K562 (cell line): Measurements from ENCODE around the gene PRDM11. TPM values are rescaled to one million over a fixed set of nuclear protein-coding genes. Genes with fewer than 3 reads are reported as not detected.

ENCODE experiments used
- ATAC-seq: fragments of 200-7000 bp; cut with Tn5 transposase; 3 replicates; pipeline ENCODE4 v1.9.1; 2020; ENCODE audit warnings: moderate library complexity
- BruUV-seq: library from RNA; stranded (reverse); fragments of 400-500 nt; replicated peaks from 2 replicates; lab custom pipeline; 2021; lab: Mats Ljungman, UMichigan
- CTCF ChIA-PET: fragments of 300-600 bp; formaldehyde crosslinking; extraction: SDS; loops from one replicate; lab custom pipeline; 2021; ENCODE audit warnings: low intra/inter-chr PET ratio; lab: Yijun Ruan, JAX
- POLR2A ChIA-PET: fragments of 300-600, 350-650 bp; sonication (Branson Sonifier 250); formaldehyde crosslinking; extraction: SDS; loops from one replicate; lab custom pipeline; 2021; ENCODE audit warnings: antibody characterized with exemption, inconsistent platforms; lab: Yijun Ruan, JAX
- DNase-seq, 4 experiments: peaks; one replicate each; pipeline versions ENCODE4 v3.0.0 to v3.0.0-alpha.2; 2011 to 2018; ENCODE audit warnings: low spot score in 3 of 4, mixed read lengths in 3 of 4; ENCODE audit errors: extremely low read depth in 1 of 4
- FAIRE-seq: peaks from 2 replicates; lab custom pipeline; 2011; peaks lifted over from hg19 to GRCh38; lab: Jason Lieb, UNC
- H2AFZ ChIP-seq: 2 replicates; pipeline ENCODE4 v1.6.0; 2011; ENCODE audit warnings: low read depth, low read length, control low read depth, inconsistent platforms
- H3K27ac ChIP-seq: fragments of 200-600 bp; 3 replicates; pipeline ENCODE4 v1.8.0; 2011; ENCODE audit warnings: low read depth, mild to moderate bottlenecking, control low read depth, inconsistent platforms, low read length, moderate library complexity, mixed read lengths; ENCODE audit errors: extremely low read depth
- H3K27me3 ChIP-seq, 2 experiments: fragments of 300-600 bp in 1 of 2; 2 replicates in 1 of 2; 3 replicates in 1 of 2; pipeline versions ENCODE4 v1.6.0 to v1.8.0; 2011; ENCODE audit warnings: inconsistent platforms in 2 of 2, low read length in 2 of 2, mild to moderate bottlenecking in 1 of 2, mixed read lengths in 1 of 2, moderate library complexity in 1 of 2; ENCODE audit not compliant: control insufficient read depth in 2 of 2, insufficient read depth in 2 of 2
- H3K36me3 ChIP-seq: fragments of 300-600 bp; 3 replicates; pipeline ENCODE4 v1.8.0; 2011; ENCODE audit warnings: mild to moderate bottlenecking, low read length, inconsistent platforms; ENCODE audit not compliant: control insufficient read depth, insufficient read depth
- H3K4me1 ChIP-seq, 2 experiments: fragments of 200-600 bp in 1 of 2; replicated peaks in 1 of 2; 2 replicates in 1 of 2; 3 replicates in 1 of 2; pipeline versions ENCODE4 v1.5.1 to v1.8.0; 2011; ENCODE audit warnings: inconsistent platforms in 2 of 2, low read length in 2 of 2, mild to moderate bottlenecking in 1 of 2, mixed read lengths in 1 of 2, moderate library complexity in 1 of 2; ENCODE audit not compliant: control insufficient read depth in 2 of 2, insufficient read depth in 2 of 2
- H3K4me2 ChIP-seq: 2 replicates; pipeline ENCODE4 v1.6.1; 2011; ENCODE audit warnings: low read length, control low read depth, inconsistent platforms, mixed read lengths; ENCODE audit not compliant: insufficient read depth
- H3K4me3 ChIP-seq: fragments of 200-600 bp; sonication (generic), shearing (Covaris generic); 2 replicates; pipeline ENCODE4 v1.5.1; 2016; ENCODE audit warnings: control low read depth, inconsistent platforms
- H3K79me2 ChIP-seq: fragments of 200-600 bp; 3 replicates; pipeline ENCODE4 v1.8.0; 2011; ENCODE audit warnings: low read length, inconsistent platforms; ENCODE audit not compliant: control insufficient read depth, insufficient read depth
- H3K9ac ChIP-seq, 2 experiments: 2 replicates each; pipeline versions ENCODE4 v1.6.0 to v1.6.1; 2011; ENCODE audit warnings: low read depth in 2 of 2, low read length in 2 of 2, control low read depth in 1 of 2, inconsistent platforms in 1 of 2, mild to moderate bottlenecking in 1 of 2, mixed read lengths in 1 of 2; ENCODE audit not compliant: insufficient read depth in 1 of 2
- H3K9me1 ChIP-seq: one replicate; pipeline ENCODE4 v1.6.0; 2011; ENCODE audit warnings: inconsistent platforms, mild to moderate bottlenecking, low read length, moderate library complexity; ENCODE audit not compliant: control insufficient read depth, insufficient read depth
- H3K9me3 ChIP-seq: replicated peaks from 2 replicates; pipeline ENCODE4 v1.5.1; 2011; ENCODE audit warnings: low read depth, low read length, inconsistent platforms; ENCODE audit not compliant: control insufficient read depth, insufficient read depth
- H4K20me1 ChIP-seq: replicated peaks from 2 replicates; pipeline ENCODE4 v1.6.1; 2011; ENCODE audit warnings: low read length, inconsistent platforms, mixed read lengths; ENCODE audit not compliant: control insufficient read depth, insufficient read depth
- ADNP ChIP-seq: fragments of 200-800 bp; sonication (Bioruptor generic); IDR thresholded peaks from 2 replicates; pipeline ENCODE4 v1.6.1; 2016; ENCODE audit warnings: missing genetic modification characterization, missing compliant biosample characterization
- BCOR ChIP-seq: fragments of 450-650 bp; IDR thresholded peaks from 2 replicates; pipeline ENCODE4 v1.6.1; 2016
- HLTF ChIP-seq: fragments of 450-650 bp; IDR thresholded peaks from 2 replicates; pipeline ENCODE4 v1.6.1; 2016
- KDM1A ChIP-seq, 2 experiments: fragments of 450-650 bp; IDR thresholded peaks; 2 replicates each; pipeline ENCODE4 v1.6.1; 2016; ENCODE audit warnings: mild to moderate bottlenecking in 2 of 2
- RBM25 ChIP-seq: fragments of 200-400 bp; formaldehyde crosslinking; IDR thresholded peaks from 2 replicates; pipeline ENCODE4 v1.6.1; 2018; ENCODE audit warnings: low read length, low read depth, moderate library complexity; ENCODE audit not compliant: severe bottlenecking
- ZFP36 ChIP-seq: fragments of 150-350 bp; IDR thresholded peaks from 2 replicates; pipeline ENCODE4 v1.6.1; 2018; ENCODE audit warnings: low read length, low read depth; ENCODE audit not compliant: partially characterized antibody
- WGBS: fragments of 100-300 bp; shearing (Covaris generic); methylation state at CpG from one replicate; pipeline ENCODE4 v1.1.6; 2016; ENCODE audit warnings: low coverage, mixed read lengths; ENCODE audit not compliant: insufficient coverage; ENCODE audit errors: missing lambda C conversion rate; 5-methylcytosine and 5-hydroxymethylcytosine counted together
- in situ Hi-C: fragments of 300-500 bp; cut with MboI; formaldehyde crosslinking; loops from 4 replicates; pipeline ENCODE4 v1.15.0; 2018; ENCODE audit warnings: inconsistent platforms, mixed read lengths
- intact Hi-C: fragments of 100-400 bp; cut with micrococcal nuclease; formaldehyde crosslinking; loops from 2 replicates; pipeline ENCODE4 v1.14.2; 2022
- polyA plus RNA-seq, 8 experiments: library from polyadenylated mRNA; depleted of rRNA in 4 of 8; stranded (reverse) in 5 of 8; unstranded in 3 of 8; fragments of >200 nt; fragmentation: Nextera tagmentation in 2 of 8; fragmentation: Illumina TruSeq in 1 of 8; extraction: Ambion mirVana in 2 of 8; extraction: Trizol in 1 of 8; gene quantifications; 2 replicates each; pipeline versions ENCODE4 v1.2.1 to v1.2.3, GENCODE V29; 2011 to 2014; ENCODE audit warnings: inconsistent platforms in 1 of 8, missing spikeins in 1 of 8
- total RNA-seq, 7 experiments: library from RNA; depleted of rRNA in 6 of 7; stranded (reverse); fragments of >200 nt in 6 of 7; fragmentation: Illumina TruSeq in 2 of 7; extraction: Trizol in 2 of 7; gene quantifications; 2 replicates each; pipeline versions ENCODE4 v1.2.1 to v1.2.3, GENCODE V29; 2011 to 2021; ENCODE audit warnings: low replicate concordance in 1 of 7
- TF ChIP-seq, protein P1 (sequence below): sonication (generic); formaldehyde crosslinking; IDR thresholded peaks from 2 replicates; pipeline ENCODE4 v1.8.0; 2022; ENCODE audit warnings: missing genetic modification reagents, mild to moderate bottlenecking, moderate library complexity, borderline replicate concordance

Gene PRDM11
- total and polyA plus RNA-seq, 9 of the 15 experiments (the other 6 are each of a cell fraction or from before 2014, with no cell fraction given), result 0.01 to 1.1 (median 0.29) TPM

- in situ Hi-C loops, result no loop called here
Measured at GRCh38 chr11:45165806-45166603, 19.6 kb downstream of the PRDM11 start.

More at GRCh38 chr11:45165806-45166603, 19.6 kb downstream of the PRDM11 start:
- no peak overlapping the region for H3K27ac ChIP-seq
- no peaks in the 10 kb centered on the region for H3K36me3 ChIP-seq
- WGBS, result 0% methylated on average over 5 of the region's 5 CpGs
- peaks cover 9% of the 10 kb centered on the region; the same call in 1 of the 2 replicates for H4K20me1 ChIP-seq
- no peak overlapping the region for H3K4me2 ChIP-seq
- ChIA-PET POLR2A (no interaction called here), CTCF (no interaction called here)
- no peaks in the 10 kb centered on the region for H3K9me1 ChIP-seq
- no peak overlapping the region for H3K9ac ChIP-seq
- H3K27me3 ChIP-seq, result peaks cover 2 to 38% of the 10 kb centered on the region in 2 experiments; a peak in 3 of 5 replicates
- BruUV-seq, result no TSS peak
- no peak overlapping the region for H2AFZ ChIP-seq
- no peak for ATAC-seq
- DNase-seq, result no peak
- no peak for FAIRE-seq
- no peak overlapping the region for H3K4me3 ChIP-seq
- H3K4me1 ChIP-seq, result no peaks in the 10 kb centered on the region
- TF ChIP-seq, protein P1, sequence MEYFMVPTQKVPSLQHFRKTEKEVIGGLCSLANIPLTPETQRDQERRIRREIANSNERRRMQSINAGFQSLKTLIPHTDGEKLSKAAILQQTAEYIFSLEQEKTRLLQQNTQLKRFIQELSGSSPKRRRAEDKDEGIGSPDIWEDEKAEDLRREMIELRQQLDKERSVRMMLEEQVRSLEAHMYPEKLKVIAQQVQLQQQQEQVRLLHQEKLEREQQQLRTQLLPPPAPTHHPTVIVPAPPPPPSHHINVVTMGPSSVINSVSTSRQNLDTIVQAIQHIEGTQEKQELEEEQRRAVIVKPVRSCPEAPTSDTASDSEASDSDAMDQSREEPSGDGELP (CRISPR knock-in tag), result no peak
- TF ChIP-seq RBM25 (peak; percentile 60), HLTF (no peak), KDM1A (IDR thresholded peaks at IDR 0.05) (0 out of 4 replicates have a peak, but pooled peaks of 1 of the 2 experiments have one; percentile 22), BCOR (peak; percentile 82), ADNP (tag) (peak; percentile 72; the same call in 1 of the 2 replicates), ZFP36 (peak; percentile 56)
- no peaks in the 10 kb centered on the region for H3K79me2 ChIP-seq
- no peaks in the 10 kb centered on the region for H3K9me3 ChIP-seq
- intact Hi-C loops, result no loop called here
